SH-SY5Y (cell line): ENCODE measurements around the gene PGM1.

Source experiments
- GATA2 ChIP-seq: IDR thresholded peaks from 2 replicates; pipeline ENCODE4 v1.6.1; 2011; ENCODE audit warnings: mild to moderate bottlenecking, low read depth, low read length
- GATA3 ChIP-seq: IDR thresholded peaks from 2 replicates; pipeline ENCODE4 v1.6.1; 2011; ENCODE audit warnings: low read depth, mild to moderate bottlenecking, low read length, moderate library complexity

PGM1 gene

GRCh38 chr1:63593886-63594605 lies 835 bp downstream of the PGM1 start:
- TF ChIP-seq GATA2 = no peak
- TF ChIP-seq GATA3 = no peak

DNA sequence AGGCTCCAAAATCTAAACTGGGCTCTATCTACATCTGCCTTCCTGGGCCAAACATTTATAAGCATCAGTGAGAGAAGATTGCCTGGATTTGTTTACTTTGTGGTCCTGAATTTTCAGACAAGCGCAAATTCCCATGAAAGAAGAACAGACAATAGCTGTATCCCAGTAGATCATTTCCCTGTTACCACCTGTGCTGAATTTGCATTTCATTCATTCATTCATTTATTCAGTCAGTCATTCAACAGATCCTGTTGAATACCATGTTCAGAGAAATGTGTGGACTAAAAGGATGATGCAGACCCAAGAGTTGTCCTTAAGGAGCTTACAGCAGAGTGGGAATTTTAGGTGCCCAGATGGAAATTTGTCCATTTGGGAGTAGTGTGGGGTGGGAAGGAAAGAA lies 2.2 kb downstream of the PGM1 start:
- TF ChIP-seq GATA2 (no peak), GATA3 (no peak)

DNA sequence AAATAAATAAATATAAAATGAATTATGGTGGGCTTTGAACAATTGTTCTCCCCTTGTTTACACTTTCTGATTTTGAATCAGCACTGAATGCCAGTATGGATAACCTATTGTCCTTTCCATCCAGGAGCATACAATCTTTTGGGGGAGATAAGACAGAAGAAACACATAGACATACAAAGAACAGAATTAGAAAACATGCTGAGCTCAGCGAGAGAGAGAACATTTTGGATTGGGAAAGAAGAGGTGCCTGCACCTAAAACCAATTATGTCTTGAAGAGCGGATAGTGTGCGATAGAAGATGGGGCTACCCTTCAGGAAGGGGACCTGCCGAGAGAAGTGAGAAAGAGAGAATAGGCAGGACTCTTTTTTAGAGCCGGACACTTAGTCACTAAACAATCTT lies 6.6 kb downstream of the PGM1 start:
- TF ChIP-seq GATA2 (no peak), GATA3 (no peak)

DNA sequence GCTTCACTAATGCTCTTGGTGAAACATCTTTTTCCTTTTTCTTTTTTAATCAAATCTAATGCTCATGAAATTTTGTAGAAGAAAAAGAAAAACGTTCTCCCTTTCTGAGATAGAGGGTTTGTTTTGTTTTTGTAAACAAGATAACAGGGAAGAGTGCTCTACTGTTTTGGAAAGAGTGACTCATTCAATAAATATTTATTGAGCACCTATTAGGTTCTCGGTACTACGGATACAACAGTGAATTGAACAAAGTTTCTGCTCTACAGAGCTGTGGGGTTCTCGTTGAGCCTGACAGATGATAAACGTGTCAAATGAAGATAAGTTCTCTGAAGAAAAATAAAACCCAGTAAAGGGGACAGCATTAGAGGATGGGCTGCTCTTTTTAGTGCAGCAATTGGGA lies 7.0 kb downstream of the PGM1 start:
- no peak for TF ChIP-seq GATA3
- TF ChIP-seq GATA2 = no peak

- TF ChIP-seq GATA3 (no peak), GATA2 (no peak)
Measured at GRCh38 chr1:63601061-63601460, 7.8 kb downstream of the PGM1 start.

DNA sequence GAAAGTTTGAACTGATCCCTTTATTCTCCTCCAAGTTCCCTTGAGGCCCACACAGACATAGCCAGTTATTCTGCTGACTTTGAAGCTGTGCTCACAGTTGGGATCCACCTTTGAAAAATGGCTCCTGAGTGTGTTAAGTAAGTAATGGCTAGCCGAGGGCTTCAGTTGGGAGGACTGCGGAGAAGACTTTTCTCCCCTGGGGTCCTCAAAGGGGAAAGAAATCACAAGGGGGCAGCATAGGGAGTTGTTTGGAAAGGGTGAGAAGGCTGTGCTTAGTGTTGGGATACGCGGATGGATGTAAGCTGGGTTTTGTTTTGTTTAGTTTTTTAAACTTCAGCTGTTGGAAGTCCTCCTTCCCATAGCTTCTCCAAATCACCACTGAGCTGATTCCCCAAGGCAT lies 8.3 kb downstream of the PGM1 start:
- TF ChIP-seq GATA2 (no peak), GATA3 (no peak)

- TF ChIP-seq GATA2 (no peak), GATA3 (no peak)
Measured at GRCh38 chr1:63601912-63602311, 8.7 kb downstream of the PGM1 start.

DNA sequence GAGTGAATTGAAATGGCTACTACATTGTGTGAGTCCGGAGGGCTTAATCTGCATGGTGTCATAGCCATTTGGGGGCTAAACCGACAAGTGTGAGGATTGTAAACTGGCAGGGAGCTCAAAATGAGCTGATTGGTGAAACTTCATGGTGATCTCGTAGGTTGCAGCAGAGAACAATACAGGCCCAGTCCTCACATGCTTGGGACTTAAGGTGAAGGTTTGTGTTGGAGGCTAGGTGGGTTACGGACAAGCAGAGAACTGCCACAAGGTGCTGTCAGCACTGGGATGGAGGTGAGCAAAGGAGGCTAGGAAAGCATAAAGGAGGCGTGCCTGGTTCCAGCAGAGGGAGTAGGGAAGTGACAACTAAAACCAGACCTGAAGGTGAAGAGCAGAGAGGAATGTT lies 9.4 kb downstream of the PGM1 start:
- no peak for TF ChIP-seq GATA3
- TF ChIP-seq GATA2 = no peak

GRCh38 chr1:63603810-63604209 lies 10.6 kb downstream of the PGM1 start:
- TF ChIP-seq GATA3 (no peak), GATA2 (no peak)

- no peak for TF ChIP-seq GATA3
Measured at GRCh38 chr1:63607322-63607721, 14.1 kb downstream of the PGM1 start.

DNA sequence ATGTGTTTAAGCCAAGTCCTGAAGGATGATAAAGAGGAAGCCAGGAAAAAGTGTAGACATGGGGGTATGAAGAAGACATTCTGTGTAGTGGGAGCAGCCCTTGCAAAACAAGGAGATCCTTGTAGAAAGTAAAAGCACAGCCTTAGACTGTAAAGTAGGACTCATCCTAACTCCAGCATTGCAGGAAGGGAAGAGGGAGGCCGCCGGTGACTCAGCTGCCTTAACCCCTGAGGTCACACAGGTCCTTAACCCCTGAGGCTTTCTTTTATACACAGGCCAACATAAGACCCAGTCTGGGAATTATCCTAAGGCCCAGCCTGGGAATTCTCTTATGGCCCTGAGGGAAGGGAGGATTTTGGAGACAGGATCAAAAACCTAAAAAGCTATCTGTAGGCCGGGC lies 18.0 kb downstream of the PGM1 start:
- TF ChIP-seq GATA2 (no peak), GATA3 (no peak)

DNA sequence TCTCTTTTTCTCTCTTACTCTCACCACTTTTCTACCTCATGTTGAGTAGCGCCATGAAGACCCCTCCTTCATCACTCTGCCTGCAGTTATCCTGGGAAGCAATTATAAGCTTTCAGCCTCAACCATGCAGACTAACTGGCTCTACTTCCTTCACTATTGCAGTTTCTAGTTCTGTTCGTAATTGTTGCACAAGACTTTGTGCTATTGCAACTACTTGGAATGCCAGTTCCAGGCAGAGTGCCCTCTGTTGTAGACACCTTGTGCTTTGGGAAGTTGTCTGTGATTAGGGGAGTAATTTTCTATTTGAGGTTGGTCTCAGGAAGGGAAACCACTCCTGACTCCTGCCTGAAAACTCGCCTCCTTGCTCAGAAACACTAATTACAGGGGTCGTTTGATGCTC lies 19.4 kb downstream of the PGM1 start:
- TF ChIP-seq GATA2 (no peak), GATA3 (no peak)

GRCh38 chr1:63612971-63613370 lies 19.8 kb downstream of the PGM1 start:
- TF ChIP-seq GATA3 (no peak), GATA2 (no peak)

DNA sequence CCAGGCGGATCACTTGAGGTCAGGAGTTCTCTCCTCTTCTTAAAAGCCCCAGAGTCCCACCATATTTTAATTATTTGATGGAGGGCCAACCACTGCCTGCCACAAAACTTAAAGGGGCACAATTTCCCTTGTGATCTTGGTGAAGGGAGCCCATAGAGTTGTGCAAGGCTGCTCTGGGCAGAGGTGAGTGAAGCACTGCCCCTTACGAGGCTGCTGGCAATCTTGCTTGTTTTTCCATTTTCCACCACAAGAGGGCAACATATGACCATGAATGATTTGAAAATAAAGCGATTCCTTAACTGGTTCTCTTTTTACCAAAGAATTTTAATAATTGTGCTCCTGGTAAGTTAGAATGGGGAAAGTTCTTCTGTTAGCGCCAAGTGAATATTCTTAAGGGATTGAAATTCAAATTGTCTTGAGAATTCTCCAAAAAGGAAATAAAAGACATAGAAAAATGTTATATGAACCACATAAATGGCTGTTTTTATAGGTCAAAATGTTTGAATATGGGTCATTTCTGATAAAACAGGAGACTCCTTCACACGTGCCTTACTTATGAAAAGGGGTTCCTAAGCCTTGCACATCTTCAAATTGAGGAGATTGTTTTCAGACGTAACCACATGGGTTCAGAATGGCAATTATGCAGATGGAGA lies 22.7 kb downstream of the PGM1 start:
- TF ChIP-seq GATA2 (no peak), GATA3 (no peak)

- TF ChIP-seq GATA3 (no peak), GATA2 (no peak)
Measured at GRCh38 chr1:63617450-63617849, 24.2 kb downstream of the PGM1 start.

GRCh38 chr1:63618011-63618410 lies 24.8 kb downstream of the PGM1 start:
- TF ChIP-seq GATA3 = no peak
- no peak for TF ChIP-seq GATA2

DNA sequence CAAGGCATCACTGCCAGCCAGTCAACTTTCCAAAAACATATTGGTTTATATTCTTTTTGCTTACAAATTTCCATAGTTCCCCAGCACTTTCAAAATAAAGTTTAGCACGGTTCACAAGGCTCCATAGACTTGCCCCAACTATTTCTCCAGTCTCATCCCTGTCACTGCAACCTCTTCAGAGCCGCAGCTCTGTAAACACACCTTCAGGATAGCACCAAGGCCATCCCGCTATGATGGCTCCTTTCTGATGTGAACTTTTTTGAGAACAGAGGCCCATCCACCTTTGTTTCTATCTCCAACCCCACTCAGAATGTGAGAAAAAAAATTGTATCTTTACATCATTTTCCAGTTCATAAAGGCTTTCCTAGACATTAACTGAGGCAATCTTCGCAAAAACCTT lies 26.3 kb downstream of the PGM1 start:
- TF ChIP-seq GATA2 (no peak), GATA3 (no peak)
